ENCODE results near the gene PHACTR3. TPM values are rescaled to one million over a fixed set of nuclear protein-coding genes. Genes with fewer than 3 reads are reported as not detected.

PHACTR3 gene
- total and polyA plus RNA-seq, 2 donors (not counting 1 experiment from before 2014, with no cell fraction given), result not detected

GRCh38 chr20:59783641-59784010 lies 179.3 kb downstream of the PHACTR3 start:
- Histone ChIP-seq H3K9ac (ENCODE audit: insufficient read depth, low read length) (no peak overlapping the region), H2AFZ (ENCODE audit: low read length) (no peak overlapping the region), H4K20me1 (ENCODE audit: control insufficient read depth, extremely low read depth, insufficient read depth, low read length) (no peaks in the 10 kb centered on the region), H3K27me3 (ENCODE audit: control insufficient read depth, insufficient read depth, low read length) (no peaks in the 10 kb centered on the region), H3K4me2 (ENCODE audit: extremely low read depth, insufficient read depth, low read length) (no peak overlapping the region), H3K4me1 (ENCODE audit: control insufficient read depth, extremely low read depth, insufficient read depth, low read length) (no peaks in the 10 kb centered on the region), H3K9me3 (ENCODE audit: control insufficient read depth, insufficient read depth, low read depth, low read length) (no peaks in the 10 kb centered on the region), H3K4me3 (replicated peaks in 1 of 4; ENCODE audit: control extremely low read depth in 1 of 4, insufficient read depth in 1 of 4, low read depth in 3 of 4, low read length in 4 of 4) (no peak overlapping the region), H3K79me2 (ENCODE audit: control insufficient read depth, insufficient read depth, low read length) (no peaks in the 10 kb centered on the region), H3K27ac (ENCODE audit: insufficient read depth, low read length) (no peak overlapping the region), H3K36me3 (ENCODE audit: control insufficient read depth, insufficient read depth, low read length) (no peaks in the 10 kb centered on the region)
- no peak for TF ChIP-seq EZH2 (IDR thresholded peaks at IDR 0.05; ENCODE audit: low read length, missing control alignments)
- TF ChIP-seq, protein P1, sequence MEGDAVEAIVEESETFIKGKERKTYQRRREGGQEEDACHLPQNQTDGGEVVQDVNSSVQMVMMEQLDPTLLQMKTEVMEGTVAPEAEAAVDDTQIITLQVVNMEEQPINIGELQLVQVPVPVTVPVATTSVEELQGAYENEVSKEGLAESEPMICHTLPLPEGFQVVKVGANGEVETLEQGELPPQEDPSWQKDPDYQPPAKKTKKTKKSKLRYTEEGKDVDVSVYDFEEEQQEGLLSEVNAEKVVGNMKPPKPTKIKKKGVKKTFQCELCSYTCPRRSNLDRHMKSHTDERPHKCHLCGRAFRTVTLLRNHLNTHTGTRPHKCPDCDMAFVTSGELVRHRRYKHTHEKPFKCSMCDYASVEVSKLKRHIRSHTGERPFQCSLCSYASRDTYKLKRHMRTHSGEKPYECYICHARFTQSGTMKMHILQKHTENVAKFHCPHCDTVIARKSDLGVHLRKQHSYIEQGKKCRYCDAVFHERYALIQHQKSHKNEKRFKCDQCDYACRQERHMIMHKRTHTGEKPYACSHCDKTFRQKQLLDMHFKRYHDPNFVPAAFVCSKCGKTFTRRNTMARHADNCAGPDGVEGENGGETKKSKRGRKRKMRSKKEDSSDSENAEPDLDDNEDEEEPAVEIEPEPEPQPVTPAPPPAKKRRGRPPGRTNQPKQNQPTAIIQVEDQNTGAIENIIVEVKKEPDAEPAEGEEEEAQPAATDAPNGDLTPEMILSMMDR (conservative IDR thresholded peaks at IDR 0.05 in 1 of 2, IDR thresholded peaks at IDR 0.05 in 1 of 2; ENCODE audit: low read depth in 1 of 2, low read length in 2 of 2), result no peak
- no peak for DNase-seq (ENCODE audit: low read depth in 2 of 2)

DNA sequence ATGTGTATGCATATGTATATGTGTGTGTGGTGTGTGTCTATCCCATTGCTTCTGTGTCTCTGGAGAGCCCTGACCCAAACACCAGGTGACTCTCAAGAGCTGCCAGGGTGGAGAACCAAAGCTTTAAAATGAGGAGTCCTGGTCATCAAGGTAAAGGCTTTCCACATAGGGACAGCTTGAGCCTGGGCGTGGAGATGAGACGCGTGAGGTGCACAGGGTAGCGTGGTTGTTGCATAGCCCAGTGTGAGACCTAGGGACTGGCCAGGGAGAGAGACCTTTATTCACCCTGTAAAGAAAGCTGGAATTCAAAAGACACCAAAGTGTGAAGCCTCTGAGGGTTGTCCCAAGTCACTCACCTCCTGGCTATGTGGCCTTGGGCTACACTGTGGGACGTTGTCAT lies 180.0 kb downstream of the PHACTR3 start:
- Histone ChIP-seq H3K36me3 (ENCODE audit: control insufficient read depth, insufficient read depth, low read length) (no peaks in the 10 kb centered on the region), H3K4me2 (ENCODE audit: extremely low read depth, insufficient read depth, low read length) (no peak overlapping the region), H3K9ac (ENCODE audit: insufficient read depth, low read length) (no peak overlapping the region), H3K27ac (ENCODE audit: insufficient read depth, low read length) (no peak overlapping the region), H3K4me3 (replicated peaks in 1 of 4; ENCODE audit: control extremely low read depth in 1 of 4, insufficient read depth in 1 of 4, low read depth in 3 of 4, low read length in 4 of 4) (no peak overlapping the region), H3K4me1 (ENCODE audit: control insufficient read depth, extremely low read depth, insufficient read depth, low read length) (no peaks in the 10 kb centered on the region), H3K9me3 (ENCODE audit: control insufficient read depth, insufficient read depth, low read depth, low read length) (no peaks in the 10 kb centered on the region), H2AFZ (ENCODE audit: low read length) (no peak overlapping the region), H3K79me2 (ENCODE audit: control insufficient read depth, insufficient read depth, low read length) (no peaks in the 10 kb centered on the region), H4K20me1 (ENCODE audit: control insufficient read depth, extremely low read depth, insufficient read depth, low read length) (no peaks in the 10 kb centered on the region), H3K27me3 (ENCODE audit: control insufficient read depth, insufficient read depth, low read length) (no peaks in the 10 kb centered on the region)
- no peak for DNase-seq (ENCODE audit: low read depth in 2 of 2)
- TF ChIP-seq, protein P1 (conservative IDR thresholded peaks at IDR 0.05 in 1 of 2, IDR thresholded peaks at IDR 0.05 in 1 of 2; ENCODE audit: low read depth in 1 of 2, low read length in 2 of 2), result no peak
- no peak for TF ChIP-seq EZH2 (IDR thresholded peaks at IDR 0.05; ENCODE audit: low read length, missing control alignments)

GRCh38 chr20:59784791-59785668 lies 180.7 kb downstream of the PHACTR3 start:
- DNase-seq (ENCODE audit: low read depth in 2 of 2), result no peak
- Histone ChIP-seq H3K9ac (ENCODE audit: insufficient read depth, low read length) (no peak overlapping the region), H3K4me3 (replicated peaks in 1 of 4; ENCODE audit: control extremely low read depth in 1 of 4, insufficient read depth in 1 of 4, low read depth in 3 of 4, low read length in 4 of 4) (no peak overlapping the region), H3K9me3 (ENCODE audit: control insufficient read depth, insufficient read depth, low read depth, low read length) (no peaks in the 10 kb centered on the region), H4K20me1 (ENCODE audit: control insufficient read depth, extremely low read depth, insufficient read depth, low read length) (no peaks in the 10 kb centered on the region), H3K79me2 (ENCODE audit: control insufficient read depth, insufficient read depth, low read length) (no peaks in the 10 kb centered on the region), H2AFZ (ENCODE audit: low read length) (no peak overlapping the region), H3K27ac (ENCODE audit: insufficient read depth, low read length) (no peak overlapping the region), H3K27me3 (ENCODE audit: control insufficient read depth, insufficient read depth, low read length) (no peaks in the 10 kb centered on the region), H3K4me2 (ENCODE audit: extremely low read depth, insufficient read depth, low read length) (no peak overlapping the region), H3K36me3 (ENCODE audit: control insufficient read depth, insufficient read depth, low read length) (no peaks in the 10 kb centered on the region), H3K4me1 (ENCODE audit: control insufficient read depth, extremely low read depth, insufficient read depth, low read length) (no peaks in the 10 kb centered on the region)
- TF ChIP-seq, protein P1 (conservative IDR thresholded peaks at IDR 0.05 in 1 of 2, IDR thresholded peaks at IDR 0.05 in 1 of 2; ENCODE audit: low read depth in 1 of 2, low read length in 2 of 2), result no peak
- no peak for TF ChIP-seq EZH2 (IDR thresholded peaks at IDR 0.05; ENCODE audit: low read length, missing control alignments)
